Measurements from ENCODE around the gene MLLT6.

Gene MLLT6

GRCh38 chr17:38703742-38704605 lies 1.1 kb upstream of the MLLT6 start:
- TF ChIP-seq CTCF (IDR thresholded peaks at IDR 0.05; ENCODE audit: insufficient read depth, low read depth, low read length, missing control alignments): no peak
- H3K4me3 ChIP-seq (ENCODE audit: low read length): peak overlapping the region; percentile 81
- DNase-seq (ENCODE audit: low read depth): peak; percentile 50

GRCh38 chr17:38705523-38705802 lies 390 bp downstream of the MLLT6 start:
- H3K4me3 ChIP-seq (ENCODE audit: low read length): peak overlapping the region; percentile 73
- TF ChIP-seq CTCF (IDR thresholded peaks at IDR 0.05; ENCODE audit: insufficient read depth, low read depth, low read length, missing control alignments): no peak
- no peak for DNase-seq (ENCODE audit: low read depth)

- H3K4me3 ChIP-seq (ENCODE audit: low read length): peak overlapping the region; percentile 73
- no peak for TF ChIP-seq CTCF (IDR thresholded peaks at IDR 0.05; ENCODE audit: insufficient read depth, low read depth, low read length, missing control alignments)
- DNase-seq (ENCODE audit: low read depth): peak; percentile 29
Measured at GRCh38 chr17:38705803-38706504, 881 bp downstream of the MLLT6 start.

GRCh38 chr17:38706505-38707216 lies 1.6 kb downstream of the MLLT6 start:
- DNase-seq (ENCODE audit: low read depth): no peak
- TF ChIP-seq CTCF (IDR thresholded peaks at IDR 0.05; ENCODE audit: insufficient read depth, low read depth, low read length, missing control alignments): no peak
- H3K4me3 ChIP-seq (ENCODE audit: low read length): peak overlapping the region; percentile 73

GRCh38 chr17:38707678-38708351 lies 2.7 kb downstream of the MLLT6 start:
- no peak for DNase-seq (ENCODE audit: low read depth)
- H3K4me3 ChIP-seq (ENCODE audit: low read length): no peak overlapping the region
- no peak for TF ChIP-seq CTCF (IDR thresholded peaks at IDR 0.05; ENCODE audit: insufficient read depth, low read depth, low read length, missing control alignments)

GRCh38 chr17:38709104-38709820 lies 4.2 kb downstream of the MLLT6 start:
- TF ChIP-seq CTCF (IDR thresholded peaks at IDR 0.05; ENCODE audit: insufficient read depth, low read depth, low read length, missing control alignments): no peak
- H3K4me3 ChIP-seq (ENCODE audit: low read length): no peak overlapping the region
- DNase-seq (ENCODE audit: low read depth): no peak

Data from epithelial cell of esophagus (primary cell).